Upper lobe of right lung (tissue), 1 donor: Measurements from ENCODE around the gene ADAD2. TPM values are rescaled to one million over a fixed set of nuclear protein-coding genes. Genes with fewer than 3 reads are reported as not detected.

Experiments used
- ATAC-seq: fragments of 200-7000 bp; cut with Tn5 transposase; one replicate; pipeline ENCODE4 v1.9.1; 2020; ENCODE audit warnings: mild to moderate bottlenecking, moderate library complexity
- DNase-seq: peaks from one replicate; pipeline ENCODE4 v3.0.0-alpha.2; 2020
- H3K27ac ChIP-seq: fragments of 200-600 bp; one replicate; pipeline ENCODE4 v1.8.0; 2022
- H3K27me3 ChIP-seq: fragments of 200-600 bp; one replicate; pipeline ENCODE4 v1.8.0; 2022; ENCODE audit warnings: mild to moderate bottlenecking
- H3K36me3 ChIP-seq: fragments of 200-600 bp; one replicate; pipeline ENCODE4 v1.8.0; 2022
- H3K4me1 ChIP-seq: fragments of 200-600 bp; one replicate; pipeline ENCODE4 v1.8.0; 2022
- H3K4me3 ChIP-seq: fragments of 200-600 bp; one replicate; pipeline ENCODE4 v1.8.0; 2022; ENCODE audit warnings: mild to moderate bottlenecking
- H3K9me3 ChIP-seq: fragments of 200-600 bp; one replicate; pipeline ENCODE4 v1.8.0; 2022
- CTCF ChIP-seq: fragments of 200-600 bp; IDR thresholded peaks from one replicate; pipeline ENCODE4 v1.8.0; 2022; ENCODE audit warnings: antibody characterized with exemption
- intact Hi-C: fragments of 100-400 bp; cut with DNase I; formaldehyde crosslinking; loops from one replicate; pipeline ENCODE4 v1.11.0; 2022
- total RNA-seq: library from RNA; stranded (reverse); fragmentation: NEBNext Ultra II Directional; extraction: Animal tissue kit (Norgen Biotek cat#: 25700); gene quantifications from one replicate; pipeline ENCODE4 v1.2.1, GENCODE V29; 2021
- donor health status: DM: no; HTN: yes; CAD: no; lungs with severe emphysema.

ADAD2 gene
- total RNA-seq, 1 donor from 2014 or later: 0.52 TPM

GRCh38 chr16:84169765-84170310 lies 21.1 kb upstream of the ADAD2 start:
- ATAC-seq (peak; percentile 24), DNase-seq (no peak)
- Histone ChIP-seq H3K36me3 (no peaks in the 10 kb centered on the region), H3K27ac (no peak overlapping the region), H3K27me3 (peaks cover 10% of the 10 kb centered on the region), H3K4me3 (no peak overlapping the region), H3K4me1 (no peaks in the 10 kb centered on the region), H3K9me3 (no peaks in the 10 kb centered on the region)
- intact Hi-C loops: no loop called here
- no peak for TF ChIP-seq CTCF

GRCh38 chr16:84174396-84174795 lies 16.6 kb upstream of the ADAD2 start:
- no peak for ATAC-seq
- Histone ChIP-seq H3K4me3 (no peak overlapping the region), H3K4me1 (peaks cover 31% of the 10 kb centered on the region), H3K36me3 (peaks cover 16% of the 10 kb centered on the region), H3K27me3 (no peaks in the 10 kb centered on the region), H3K9me3 (no peaks in the 10 kb centered on the region), H3K27ac (no peak overlapping the region)
- DNase-seq: no peak
- no peak for TF ChIP-seq CTCF
- intact Hi-C loops: no loop called here

GRCh38 chr16:84175350-84176081 lies 15.4 kb upstream of the ADAD2 start:
- peaks cover 27% of the 10 kb centered on the region for H3K36me3 ChIP-seq
- H3K27ac ChIP-seq: peak overlapping the region; percentile 88
- DNase-seq (no peak), ATAC-seq (peak; percentile 65)
- H3K9me3 ChIP-seq: no peaks in the 10 kb centered on the region
- intact Hi-C loops: no loop called here
- H3K4me3 ChIP-seq: no peak overlapping the region
- H3K27me3 ChIP-seq: no peaks in the 10 kb centered on the region
- peaks cover 31% of the 10 kb centered on the region for H3K4me1 ChIP-seq
- TF ChIP-seq CTCF: peak; percentile 62

- intact Hi-C loops: no loop called here
- Histone ChIP-seq H3K36me3 (peaks cover 36% of the 10 kb centered on the region), H3K4me1 (peaks cover 31% of the 10 kb centered on the region), H3K27me3 (no peaks in the 10 kb centered on the region), H3K27ac (peak overlapping the region; percentile 88), H3K4me3 (no peak overlapping the region), H3K9me3 (no peaks in the 10 kb centered on the region)
- no peak for DNase-seq
- no peak for TF ChIP-seq CTCF
- ATAC-seq: peak; percentile 1
Observed at GRCh38 chr16:84176192-84177053, 14.5 kb upstream of the ADAD2 start.

DNA sequence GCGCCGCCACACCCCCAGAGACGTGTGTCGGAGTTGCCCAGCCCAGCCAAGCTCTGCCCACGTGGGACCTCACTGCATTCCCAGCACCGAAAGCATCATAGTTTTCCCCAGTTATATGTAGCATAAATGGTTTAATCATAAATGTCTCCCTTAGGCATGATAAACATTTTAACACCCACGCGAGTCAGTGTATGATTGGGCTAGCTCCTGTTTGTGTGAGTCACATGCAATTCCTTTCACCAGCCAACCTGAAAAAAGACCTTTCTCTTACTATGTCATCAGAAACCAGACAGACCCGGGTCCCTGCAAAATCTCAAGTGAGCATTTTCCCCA lies 13.2 kb upstream of the ADAD2 start:
- no peaks in the 10 kb centered on the region for H3K9me3 ChIP-seq
- H3K27ac ChIP-seq: peak overlapping the region; percentile 88
- DNase-seq: no peak
- intact Hi-C loops: no loop called here
- TF ChIP-seq CTCF: no peak
- H3K36me3 ChIP-seq: peaks cover 49% of the 10 kb centered on the region
- no peak overlapping the region for H3K4me3 ChIP-seq
- no peaks in the 10 kb centered on the region for H3K27me3 ChIP-seq
- peaks cover 31% of the 10 kb centered on the region for H3K4me1 ChIP-seq
- no peak for ATAC-seq
